ENCODE results near the gene HELQ. TPM values are rescaled to one million over a fixed set of nuclear protein-coding genes. Genes with fewer than 3 reads are reported as not detected.

Gene HELQ
- total and polyA plus RNA-seq, 10 of the 15 experiments (the other 5 are each of a cell fraction or from before 2014, with no cell fraction given): 4.5 to 13.3 (median 10.6) TPM

GRCh38 chr4:83484500-83485461 lies 29.2 kb upstream of the HELQ start, which contains the start of gene ABRAXAS1 (continued):
- TF ChIP-seq KAT2A (conservative IDR thresholded peaks at IDR 0.05; ENCODE audit: control insufficient read depth, low read depth, low read length): no peak
- TF ChIP-seq HDAC6 (IDR thresholded peaks at IDR 0.05; ENCODE audit: unreplicated experiment): no peak
- TF ChIP-seq LARP7 (IDR thresholded peaks at IDR 0.05): peak; percentile 81; the same call in 1 of the 2 replicates
- TF ChIP-seq GABPA (IDR thresholded peaks at IDR 0.05; ENCODE audit: low read depth): no peak
- TF ChIP-seq GATAD2B (conservative IDR thresholded peaks at IDR 0.05; ENCODE audit: low read depth): peak; percentile 74; the same call in 1 of the 2 replicates
- TF ChIP-seq, protein P1, sequence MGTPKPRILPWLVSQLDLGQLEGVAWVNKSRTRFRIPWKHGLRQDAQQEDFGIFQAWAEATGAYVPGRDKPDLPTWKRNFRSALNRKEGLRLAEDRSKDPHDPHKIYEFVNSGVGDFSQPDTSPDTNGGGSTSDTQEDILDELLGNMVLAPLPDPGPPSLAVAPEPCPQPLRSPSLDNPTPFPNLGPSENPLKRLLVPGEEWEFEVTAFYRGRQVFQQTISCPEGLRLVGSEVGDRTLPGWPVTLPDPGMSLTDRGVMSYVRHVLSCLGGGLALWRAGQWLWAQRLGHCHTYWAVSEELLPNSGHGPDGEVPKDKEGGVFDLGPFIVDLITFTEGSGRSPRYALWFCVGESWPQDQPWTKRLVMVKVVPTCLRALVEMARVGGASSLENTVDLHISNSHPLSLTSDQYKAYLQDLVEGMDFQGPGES (IDR thresholded peaks at IDR 0.05): no peak
- no peak for TF ChIP-seq PBX3 (IDR thresholded peaks at IDR 0.05; ENCODE audit: insufficient replicate concordance, low read depth, low read length)
- TF ChIP-seq NKRF (conservative IDR thresholded peaks at IDR 0.05): 0 out of 2 replicates have a peak, but pooled peaks have one; percentile 49
- no peak for TF ChIP-seq NFIC (IDR thresholded peaks at IDR 0.05; ENCODE audit: low read depth, low read length)
- TF ChIP-seq CREM (IDR thresholded peaks at IDR 0.05; ENCODE audit: low read depth): no peak
- 0 out of 2 replicates have a peak, but pooled peaks have one; percentile 46 for TF ChIP-seq ZBED1 (IDR thresholded peaks at IDR 0.05; ENCODE audit: borderline replicate concordance)
- TF ChIP-seq NRF1 (conservative IDR thresholded peaks at IDR 0.05; ENCODE audit: low read depth, low read length): peak; percentile 77
- no peak for TF ChIP-seq BRCA1 (IDR thresholded peaks at IDR 0.05; ENCODE audit: low read depth, low read length)
- peak; percentile 83 for TF ChIP-seq PML (IDR thresholded peaks at IDR 0.05; ENCODE audit: low read length)
- TF ChIP-seq SUZ12 (IDR thresholded peaks at IDR 0.05; ENCODE audit: unreplicated experiment): no peak
- peak; percentile 59; the same call in 1 of the 2 replicates for TF ChIP-seq EED (IDR thresholded peaks at IDR 0.05; ENCODE audit: low read depth)
- TF ChIP-seq HDGF (IDR thresholded peaks at IDR 0.05): 0 out of 2 replicates have a peak, but pooled peaks have one; percentile 36
- TF ChIP-seq HDAC2 (IDR thresholded peaks at IDR 0.05): no peak
- peak; percentile 30; the same call in 1 of the 2 replicates for TF ChIP-seq NR2F1 (conservative IDR thresholded peaks at IDR 0.05)
- TF ChIP-seq SRF (IDR thresholded peaks at IDR 0.05; ENCODE audit: low read depth in 2 of 2, low read length in 2 of 2): no peak
